Cortex of kidney (tissue), 1 donor: ENCODE data around the gene ERCC4.

ENCODE experiments used
- DNase-seq: peaks from one replicate; lab custom pipeline; 2025; lab: John Stamatoyannopoulos, UW

Gene ERCC4

DNA sequence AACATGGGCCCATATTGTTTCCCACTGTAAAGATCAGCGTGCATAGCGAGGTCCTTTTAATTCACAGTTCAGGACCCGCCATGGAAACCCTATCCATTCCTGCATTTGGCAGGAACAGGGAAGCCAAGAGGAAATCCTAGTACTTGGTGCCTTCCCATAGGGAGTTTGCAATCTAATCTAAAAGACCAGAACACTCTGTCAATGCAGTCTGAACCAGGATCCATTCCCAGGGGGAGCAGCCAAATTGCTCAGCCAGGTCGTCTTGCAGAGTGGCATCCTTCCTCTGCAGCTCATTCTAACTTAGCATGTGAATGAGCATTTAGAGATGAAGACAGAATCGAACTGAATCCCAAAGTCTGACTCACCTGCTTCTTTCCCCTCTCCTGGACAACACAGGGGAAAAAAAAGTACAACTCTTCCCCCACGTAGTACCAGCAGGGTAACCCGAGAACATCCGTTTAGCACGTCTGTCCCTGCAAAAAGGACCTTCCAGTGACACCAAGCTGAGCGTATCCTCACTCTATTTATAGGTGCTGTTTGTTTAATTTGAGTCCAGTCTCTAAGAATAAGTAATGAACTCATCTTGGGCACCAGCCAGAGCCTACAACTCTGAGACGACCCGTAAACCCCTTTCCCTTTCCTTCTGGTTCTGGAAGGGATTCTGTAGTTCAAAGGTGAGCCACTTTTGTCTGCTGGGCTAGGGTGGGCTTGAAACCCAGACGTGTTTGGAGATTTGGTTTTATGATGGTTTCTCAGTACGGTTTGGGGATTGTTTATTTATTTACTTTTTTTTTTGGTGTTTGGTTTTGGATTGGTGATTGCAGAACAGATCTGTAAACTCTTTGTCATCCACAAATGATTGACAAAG is 74.5 kb downstream of the ERCC4 start:
- no peak for DNase-seq

DNA sequence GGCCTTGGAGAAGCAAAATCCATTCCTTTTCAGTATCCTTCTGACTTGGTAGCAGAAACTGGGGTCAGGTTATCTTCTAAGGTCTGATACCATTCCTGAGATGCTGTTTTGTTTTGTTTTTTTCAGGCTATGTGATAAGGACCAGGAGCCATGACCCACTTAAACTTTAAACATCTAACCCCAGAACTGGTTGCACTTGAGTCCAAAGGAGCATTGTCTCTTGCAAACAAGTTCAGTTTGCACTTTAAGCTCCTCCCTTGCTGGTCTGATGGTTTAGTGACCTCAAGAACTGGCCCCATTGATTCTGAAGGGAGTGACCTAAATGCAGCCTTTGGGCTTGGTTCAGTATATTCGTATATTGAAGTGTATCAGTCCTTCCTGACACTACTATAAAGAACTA is 75.2 kb downstream of the ERCC4 start:
- no peak for DNase-seq

- no peak for DNase-seq
These were observed 76.9 kb downstream of the ERCC4 start for GRCh38 chr16:13996778-13997288.

- no peak for DNase-seq
These were observed 77.6 kb downstream of the ERCC4 start for GRCh38 chr16:13997526-13997925.

DNA sequence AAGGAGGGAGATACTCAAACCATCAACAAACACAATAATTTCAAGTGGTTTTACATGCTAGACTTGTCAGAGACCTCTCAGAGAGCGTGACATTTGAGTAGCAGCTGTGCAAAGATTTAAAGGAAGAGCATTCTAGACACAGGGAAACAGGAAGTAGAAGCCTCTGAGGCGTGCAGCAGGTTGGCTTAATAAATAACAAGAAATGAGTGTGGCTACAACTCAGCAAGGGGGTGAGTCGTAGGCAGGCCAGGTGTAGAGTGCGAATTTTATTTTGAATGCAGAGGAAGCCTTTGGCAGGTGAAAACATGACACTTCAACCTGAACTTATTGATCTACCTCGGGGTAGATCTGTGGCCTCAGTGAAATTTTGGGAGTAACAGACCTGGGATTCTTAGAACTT is 78.0 kb downstream of the ERCC4 start:
- DNase-seq, result no peak

DNA sequence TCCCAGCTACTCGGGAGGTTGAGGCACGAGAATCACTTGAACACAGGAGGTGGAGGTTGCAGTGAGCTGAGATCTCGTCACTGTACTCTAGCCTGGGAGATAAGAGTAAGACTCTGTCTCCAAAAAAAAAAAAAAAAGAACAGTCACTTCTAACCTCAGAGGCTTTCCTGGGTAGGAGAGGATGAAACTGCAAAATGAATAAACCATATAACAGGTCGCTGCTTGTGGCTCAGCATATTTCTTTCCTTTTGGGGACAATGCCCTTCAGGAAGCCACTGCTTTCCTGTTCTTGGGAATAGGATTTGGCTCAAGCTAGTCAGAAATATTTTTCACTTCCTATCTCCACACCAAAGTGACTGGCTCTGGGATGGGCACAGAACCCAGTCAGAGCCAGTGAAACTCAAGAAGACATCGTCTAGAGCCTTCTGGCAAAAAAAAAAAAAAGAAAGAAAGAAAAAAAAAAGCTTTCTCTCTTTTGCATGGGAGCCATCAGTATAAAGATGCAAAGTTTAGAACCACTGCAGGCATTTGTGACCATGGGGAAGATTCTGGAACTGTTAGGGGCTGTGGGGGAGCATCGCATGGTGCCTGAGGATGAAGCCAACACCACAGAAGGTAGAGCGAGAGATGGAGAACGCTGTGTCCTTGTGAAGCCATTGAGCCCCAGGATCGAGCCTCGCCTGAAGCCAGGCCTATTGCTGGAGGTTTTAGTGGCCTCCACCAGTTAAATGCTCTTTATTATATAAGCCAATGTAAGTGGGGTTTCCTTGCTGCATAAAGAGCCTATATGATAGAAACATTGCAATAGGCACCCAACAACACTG is 79.3 kb downstream of the ERCC4 start:
- no peak for DNase-seq

DNA sequence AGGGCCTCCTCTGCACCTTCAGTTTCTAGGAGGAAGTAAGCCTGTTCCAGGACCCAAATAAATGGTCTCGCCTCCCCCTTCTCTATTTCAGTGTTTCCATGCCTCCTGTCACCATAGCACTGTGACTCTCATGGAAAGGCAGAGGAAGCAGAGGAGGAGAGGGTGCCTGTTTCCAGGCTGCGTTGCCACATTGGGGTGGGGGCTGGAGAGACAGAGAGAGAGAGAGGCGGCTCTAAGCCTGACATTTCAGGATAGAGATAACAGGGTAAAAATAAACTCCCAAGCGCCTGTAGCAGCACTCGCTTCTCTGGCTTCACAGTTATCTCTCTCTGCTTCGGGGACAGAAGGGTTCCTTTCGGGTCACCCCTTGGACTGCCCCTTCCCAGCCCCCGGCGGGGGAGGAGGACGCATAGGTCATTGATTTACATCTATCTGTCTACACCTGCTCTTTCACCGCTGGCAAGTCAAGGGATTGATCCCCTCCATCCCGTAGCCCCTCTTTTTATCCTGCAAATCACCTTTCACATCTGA is 80.0 kb downstream of the ERCC4 start:
- DNase-seq, result no peak

DNA sequence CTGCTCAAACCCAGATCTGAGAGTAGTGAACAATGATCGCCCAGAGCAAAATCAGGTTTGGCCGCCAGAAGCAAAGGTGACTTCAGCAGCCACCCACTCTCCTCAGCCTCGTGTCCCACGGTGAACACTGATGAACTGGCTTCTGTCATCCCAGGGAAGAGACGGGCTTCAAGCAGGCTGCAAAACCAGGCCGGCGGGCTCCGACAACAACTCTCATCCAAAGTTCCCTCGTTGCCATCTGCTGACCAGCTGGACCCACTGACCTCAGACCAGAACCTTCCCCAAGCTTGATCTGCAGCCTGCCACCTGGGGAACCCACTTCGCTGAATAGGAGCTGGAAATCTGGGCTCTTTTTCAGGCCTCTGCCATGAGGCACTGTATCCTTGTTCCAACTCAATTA is 81.6 kb downstream of the ERCC4 start:
- DNase-seq, result no peak
